Fibroblast of the aortic adventitia (primary cell): ENCODE data around the gene TMEM128. TPM values are rescaled to one million over a fixed set of nuclear protein-coding genes. Genes with fewer than 3 reads are reported as not detected.
"Not testable (repeated sequence)": the region's sequence is repeated elsewhere in the genome, so short reads cannot be mapped to it uniquely, and the experiment has no call there.

Experiments
- DNase-seq: peaks from one replicate; pipeline ENCODE4 v3.0.0-alpha.2; 2010; ENCODE audit warnings: low read depth
- H3K4me3 ChIP-seq: 2 replicates; pipeline ENCODE4 v1.5.1; 2011; ENCODE audit warnings: low read depth, mild to moderate bottlenecking, control low read depth, low read length, moderate library complexity
- total RNA-seq: library from RNA; depleted of rRNA; stranded (reverse); fragments of >200 nt; gene quantifications from 2 replicates; pipeline ENCODE4 v1.2.3, GENCODE V29; 2012; ENCODE audit warnings: low replicate concordance
- TF ChIP-seq, protein P1 (sequence below): IDR thresholded peaks from 2 replicates; pipeline ENCODE4 v1.5.1; 2011; ENCODE audit warnings: mild to moderate bottlenecking, low read length, control low read depth, inconsistent platforms; ENCODE audit not compliant: insufficient read depth

TMEM128 gene
- total RNA-seq, 1 donor = 28.7 TPM

DNA sequence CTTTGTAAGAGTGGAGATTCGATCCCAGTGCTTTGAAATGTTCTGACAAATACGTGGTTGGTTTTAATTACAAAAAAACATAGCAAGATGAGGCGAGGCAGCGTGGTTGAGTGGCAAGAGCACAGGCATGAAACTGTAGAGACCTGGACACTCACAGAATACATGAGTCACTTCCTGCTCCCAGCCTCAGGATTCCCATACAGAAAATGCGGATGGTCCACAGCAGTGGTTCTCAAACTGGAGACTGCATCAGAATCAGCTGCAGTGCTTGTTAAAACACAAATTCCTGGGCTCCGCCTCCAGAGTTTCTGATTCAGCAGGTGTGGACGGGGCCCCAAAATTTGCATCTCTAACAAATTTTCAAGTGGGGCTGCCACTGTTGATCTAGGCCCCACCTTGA, 31.4 kb downstream of the TMEM128 start:
- TF ChIP-seq, protein P1, sequence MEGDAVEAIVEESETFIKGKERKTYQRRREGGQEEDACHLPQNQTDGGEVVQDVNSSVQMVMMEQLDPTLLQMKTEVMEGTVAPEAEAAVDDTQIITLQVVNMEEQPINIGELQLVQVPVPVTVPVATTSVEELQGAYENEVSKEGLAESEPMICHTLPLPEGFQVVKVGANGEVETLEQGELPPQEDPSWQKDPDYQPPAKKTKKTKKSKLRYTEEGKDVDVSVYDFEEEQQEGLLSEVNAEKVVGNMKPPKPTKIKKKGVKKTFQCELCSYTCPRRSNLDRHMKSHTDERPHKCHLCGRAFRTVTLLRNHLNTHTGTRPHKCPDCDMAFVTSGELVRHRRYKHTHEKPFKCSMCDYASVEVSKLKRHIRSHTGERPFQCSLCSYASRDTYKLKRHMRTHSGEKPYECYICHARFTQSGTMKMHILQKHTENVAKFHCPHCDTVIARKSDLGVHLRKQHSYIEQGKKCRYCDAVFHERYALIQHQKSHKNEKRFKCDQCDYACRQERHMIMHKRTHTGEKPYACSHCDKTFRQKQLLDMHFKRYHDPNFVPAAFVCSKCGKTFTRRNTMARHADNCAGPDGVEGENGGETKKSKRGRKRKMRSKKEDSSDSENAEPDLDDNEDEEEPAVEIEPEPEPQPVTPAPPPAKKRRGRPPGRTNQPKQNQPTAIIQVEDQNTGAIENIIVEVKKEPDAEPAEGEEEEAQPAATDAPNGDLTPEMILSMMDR = no peak
- no peak for DNase-seq
- H3K4me3 ChIP-seq = no peak overlapping the region

DNA sequence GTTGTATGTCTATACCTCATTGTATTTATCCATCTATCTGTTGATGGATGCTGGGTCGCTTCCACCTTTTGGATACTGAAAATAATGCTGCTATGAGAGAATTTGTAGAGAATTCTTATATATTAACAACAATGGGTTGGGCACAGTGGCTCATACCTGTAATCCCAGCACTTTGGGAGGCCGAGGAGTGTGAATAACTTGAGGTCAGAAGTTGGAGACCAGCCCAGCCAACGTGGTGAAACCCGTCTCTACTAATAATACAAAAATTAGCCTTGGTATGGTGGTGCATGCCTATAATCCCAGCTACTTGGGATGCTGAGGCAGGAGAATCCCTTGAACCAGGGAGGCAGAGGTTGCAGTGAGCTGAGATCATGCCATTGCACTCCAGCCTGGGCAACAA, 34.3 kb downstream of the TMEM128 start:
- not testable (repeated sequence) for H3K4me3 ChIP-seq, DNase-seq

DNA sequence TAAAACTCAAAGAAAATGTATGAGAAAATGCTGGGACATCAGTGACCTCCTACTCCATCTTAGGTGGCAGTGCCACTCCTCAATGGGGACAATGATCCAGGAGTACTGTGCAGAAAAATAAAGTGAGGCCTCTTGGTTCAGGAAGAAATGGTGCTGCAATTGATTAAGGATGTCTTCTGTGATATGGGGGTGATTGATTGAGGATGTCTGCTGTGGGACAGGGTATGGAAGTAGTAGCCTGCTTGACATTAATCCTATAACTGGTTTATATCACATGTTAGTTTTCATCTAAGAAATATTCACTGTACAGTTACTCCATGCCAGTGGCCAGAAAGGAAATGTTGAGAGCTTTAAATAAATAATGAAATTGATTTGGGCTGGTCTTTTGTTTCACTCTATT, 41.8 kb downstream of the TMEM128 start:
- no peak overlapping the region for H3K4me3 ChIP-seq
- DNase-seq = no peak
- TF ChIP-seq, protein P1 = no peak

- H3K4me3 ChIP-seq = no peak overlapping the region
- TF ChIP-seq, protein P1 = no peak
- no peak for DNase-seq
Measured at GRCh38 chr4:4204401-4204745, 43.6 kb downstream of the TMEM128 start.

- TF ChIP-seq, protein P1 = no peak
- DNase-seq = no peak
- H3K4me3 ChIP-seq = no peak overlapping the region
Measured at GRCh38 chr4:4203688-4204400, 44.2 kb downstream of the TMEM128 start.

DNA sequence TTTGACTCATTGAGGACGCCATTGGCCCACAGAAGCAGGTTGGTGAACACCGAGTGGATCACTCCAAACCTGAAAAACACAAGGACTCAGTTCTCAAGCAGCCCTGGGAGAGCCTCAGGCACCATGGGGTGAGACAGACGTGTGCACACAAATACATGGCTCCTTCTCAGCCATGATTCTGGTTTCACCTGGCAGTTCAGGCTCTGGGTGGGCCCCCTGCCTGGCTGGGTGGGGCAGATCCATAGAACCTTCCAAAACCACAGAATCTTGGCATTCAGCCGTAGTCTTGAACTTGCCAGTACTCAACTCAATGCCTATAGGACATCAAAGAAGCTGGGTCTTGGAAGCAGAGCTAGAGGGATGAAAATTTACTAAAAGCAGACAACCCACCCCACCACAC, 45.5 kb downstream of the TMEM128 start:
- TF ChIP-seq, protein P1 = no peak
- no peak overlapping the region for H3K4me3 ChIP-seq
- DNase-seq = no peak

- no peak overlapping the region for H3K4me3 ChIP-seq
- TF ChIP-seq, protein P1 = no peak
- no peak for DNase-seq
Measured at GRCh38 chr4:4200624-4201023, 47.4 kb downstream of the TMEM128 start.
